Thyroid gland (tissue), 4 donors: ENCODE data around the gene CRELD1.

Experiments used
- CTCF ChIP-seq, 6 experiments: fragments of 200-600 bp in 3 of 6; fragments of 450-650 bp in 3 of 6; sonication (generic) in 3 of 6; IDR thresholded peaks; one replicate each; pipeline ENCODE4 v1.5.1; 2016 to 2019; ENCODE audit warnings: antibody characterized with exemption in 6 of 6, mild to moderate bottlenecking in 2 of 6, inconsistent platforms in 1 of 6, moderate library complexity in 1 of 6
- POLR2A ChIP-seq, 2 donors: fragments of 450-650 bp; IDR thresholded peaks; one replicate each; pipeline ENCODE4 v1.6.1; 2017; ENCODE audit warnings: antibody characterized with exemption in 2 of 2, mild to moderate bottlenecking in 2 of 2, moderate library complexity in 1 of 2

GRCh38 chr3:9986230-9986725, 52.6 kb downstream of the CRELD1 start:
- no peak for TF ChIP-seq CTCF (IDR thresholded peaks at IDR 0.05)
- TF ChIP-seq POLR2A (IDR thresholded peaks at IDR 0.05) = no peak
